Measurements from ENCODE around the gene SMARCB1.

SMARCB1 gene
- total RNA-seq = 48.0 to 57.6 reads per million in 2 experiments

GRCh38 chr22:23786752-23787599, at the start of gene SMARCB1:
TSS of gene SMARCB1 (plus strand) at chr22:23786966. CDS start at chr22:23787170, 204 bp downstream.
- peak; percentile 88 for DNase-seq (ENCODE audit: low read depth)

- no peak for DNase-seq (ENCODE audit: low read depth)
Measured at GRCh38 chr22:23737696-23738095, 49.1 kb upstream of the SMARCB1 start.

GRCh38 chr22:23742505-23743264, 44.1 kb upstream of the SMARCB1 start:
- no peak for DNase-seq (ENCODE audit: low read depth)

- DNase-seq (ENCODE audit: low read depth) = no peak
Measured at GRCh38 chr22:23743303-23743705, 43.5 kb upstream of the SMARCB1 start.

- DNase-seq (ENCODE audit: low read depth) = no peak
Measured at GRCh38 chr22:23744001-23744400, 42.8 kb upstream of the SMARCB1 start.

- no peak for DNase-seq (ENCODE audit: low read depth)
Measured at GRCh38 chr22:23744485-23744884, 42.3 kb upstream of the SMARCB1 start.

GRCh38 chr22:23745791-23746190, 41.0 kb upstream of the SMARCB1 start:
- DNase-seq (ENCODE audit: low read depth) = no peak

- DNase-seq (ENCODE audit: low read depth) = no peak
Measured at GRCh38 chr22:23749841-23750301, 36.9 kb upstream of the SMARCB1 start.

- no peak for DNase-seq (ENCODE audit: low read depth)
Measured at GRCh38 chr22:23750367-23750713, 36.4 kb upstream of the SMARCB1 start.

GRCh38 chr22:23750714-23751440, 35.9 kb upstream of the SMARCB1 start, which contains the start of gene ZNF70:
TSS of gene ZNF70 (minus strand) at chr22:23751112. CDS start at chr22:23745140, 5,972 bp downstream.
- peak; percentile 79 for DNase-seq (ENCODE audit: low read depth)

GRCh38 chr22:23751441-23751996, 35.2 kb upstream of the SMARCB1 start:
- DNase-seq (ENCODE audit: low read depth) = no peak

GRCh38 chr22:23752090-23752691, 34.6 kb upstream of the SMARCB1 start:
- no peak for DNase-seq (ENCODE audit: low read depth)

- DNase-seq (ENCODE audit: low read depth) = no peak
Measured at GRCh38 chr22:23752750-23753149, 34.0 kb upstream of the SMARCB1 start.

GRCh38 chr22:23753385-23753784, 33.4 kb upstream of the SMARCB1 start:
- no peak for DNase-seq (ENCODE audit: low read depth)

- DNase-seq (ENCODE audit: low read depth) = no peak
Measured at GRCh38 chr22:23754220-23754919, 32.4 kb upstream of the SMARCB1 start, which contains the start of gene VPREB3. TSS of gene VPREB3 (minus strand) at chr22:23754425. CDS start at chr22:23754363, 62 bp downstream.

- no peak for DNase-seq (ENCODE audit: low read depth)
Measured at GRCh38 chr22:23754980-23755636, 31.7 kb upstream of the SMARCB1 start.

GRCh38 chr22:23755711-23756110, 31.1 kb upstream of the SMARCB1 start:
- DNase-seq (ENCODE audit: low read depth) = no peak

GRCh38 chr22:23756891-23757290, 29.9 kb upstream of the SMARCB1 start:
- no peak for DNase-seq (ENCODE audit: low read depth)

- no peak for DNase-seq (ENCODE audit: low read depth)
Measured at GRCh38 chr22:23759566-23759965, 27.2 kb upstream of the SMARCB1 start.

- DNase-seq (ENCODE audit: low read depth) = no peak
Measured at GRCh38 chr22:23760056-23760455, 26.7 kb upstream of the SMARCB1 start.

All from T follicular helper cell (primary cell).